ENCODE results near the gene OR2T6.
"Not testable (repeated sequence)": the region's sequence is repeated elsewhere in the genome, so short reads cannot be mapped to it uniquely, and the experiment has no call there.

Gene OR2T6

GRCh38 chr1:248433811-248434415, 58.4 kb downstream of the OR2T6 start:
- DNase-seq (ENCODE audit: low read depth, low spot score): not testable (repeated sequence)

GRCh38 chr1:248434913-248435312, 59.4 kb downstream of the OR2T6 start:
- not testable (repeated sequence) for DNase-seq (ENCODE audit: low read depth, low spot score)

- not testable (repeated sequence) for DNase-seq (ENCODE audit: low read depth, low spot score)
These were observed 60.8 kb downstream of the OR2T6 start for GRCh38 chr1:248436303-248436702.

DNA sequence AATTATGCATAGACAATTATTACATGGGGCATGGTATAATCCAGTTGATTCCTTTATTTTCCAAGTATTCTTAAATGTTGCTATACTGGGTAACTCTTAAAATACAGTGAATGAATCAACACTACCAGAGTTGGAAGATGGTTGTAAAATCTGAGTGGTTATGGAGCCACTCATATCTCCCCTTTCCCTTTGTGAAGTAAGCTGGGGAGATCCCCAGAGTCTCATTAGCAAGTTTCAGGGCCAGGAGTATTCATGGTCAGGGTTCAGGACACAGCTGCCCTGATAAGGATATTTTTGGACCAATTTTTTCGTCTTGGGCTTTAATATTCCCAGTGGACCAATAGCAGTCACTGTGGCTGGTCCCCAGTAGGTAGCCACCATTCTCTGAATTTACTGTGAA, 63.1 kb downstream of the OR2T6 start:
- DNase-seq (ENCODE audit: low read depth, low spot score): not testable (repeated sequence)

GRCh38 chr1:248439283-248439682, 63.7 kb downstream of the OR2T6 start:
- not testable (repeated sequence) for DNase-seq (ENCODE audit: low read depth, low spot score)
